HG03354 (cell line): ENCODE results near the gene MOCS3.
"Not testable (repeated sequence)": the region's sequence is repeated elsewhere in the genome, so short reads cannot be mapped to it uniquely, and the experiment has no call there.

ENCODE experiments used
- ATAC-seq: cut with Tn5 transposase; IDR thresholded peaks from one replicate; pipeline ENCODE4 v1.9.1; 2021; ENCODE audit warnings: mild to moderate bottlenecking; ENCODE audit not compliant: unreplicated experiment, poor library complexity, severe bottlenecking

The MOCS3 gene

DNA sequence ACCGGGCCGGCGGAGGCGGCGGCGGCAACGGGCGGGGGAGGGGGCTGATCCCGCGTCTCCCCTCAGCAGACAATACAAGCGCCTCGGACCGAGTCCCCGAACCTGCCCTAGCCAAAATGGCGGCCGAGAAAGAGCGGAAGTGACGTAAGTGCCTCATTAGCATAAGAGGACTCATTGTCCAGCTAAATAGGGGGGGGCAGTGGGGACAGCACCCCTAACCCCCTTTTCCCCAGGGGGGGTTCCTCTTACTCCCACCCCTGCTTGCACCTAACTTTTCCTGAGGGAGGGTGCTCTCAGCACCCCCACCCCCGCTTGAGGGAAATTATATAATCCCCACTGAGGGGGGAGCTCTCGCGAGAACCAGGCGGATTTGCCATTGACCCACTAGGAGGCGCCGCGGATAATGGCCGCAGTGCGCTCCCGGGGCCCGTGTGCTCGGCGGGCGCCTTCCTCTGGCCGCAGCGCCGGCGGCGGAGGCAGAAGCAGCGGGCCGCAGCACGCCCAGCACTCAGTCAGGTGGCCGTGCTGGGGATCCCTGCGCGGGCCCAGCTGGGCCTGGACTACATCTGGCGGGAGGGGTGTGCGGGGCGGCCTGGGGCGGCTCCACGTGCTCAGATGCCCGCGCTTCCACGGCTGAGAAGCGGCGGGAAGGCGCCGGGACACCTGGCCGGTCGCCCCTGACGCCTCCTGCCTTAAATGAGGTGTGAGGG, 27.2 kb upstream of the MOCS3 start, which contains the start of gene ADNP:
ADNP (minus strand) TSS at position 132 of the 710 bp plus-strand sequence. CDS start 27,441 bp downstream, outside the sequence.
- ATAC-seq, result peak; percentile 67

DNA sequence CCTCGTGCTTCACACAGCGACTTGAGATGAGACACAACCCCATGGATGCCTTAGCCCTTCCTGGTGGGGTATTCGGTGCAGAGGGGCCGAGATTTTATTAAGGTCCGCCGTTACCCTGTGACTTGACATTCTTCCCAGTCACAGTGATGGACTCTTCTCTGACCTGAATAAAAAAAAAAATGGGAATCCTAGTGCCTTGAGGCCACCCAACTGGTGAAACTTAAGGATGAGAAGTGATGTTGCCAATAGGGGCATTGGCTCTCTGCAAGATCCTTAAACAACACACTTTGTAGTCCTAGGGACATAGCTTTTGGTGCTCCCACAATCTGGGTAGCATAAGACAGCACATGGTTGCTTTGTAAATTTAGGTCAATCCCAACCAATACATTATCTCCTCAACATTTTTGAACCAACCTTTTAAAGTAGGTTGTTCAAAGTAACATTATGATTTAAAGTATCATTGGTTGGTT, 26.6 kb upstream of the MOCS3 start:
- ATAC-seq, result no peak

DNA sequence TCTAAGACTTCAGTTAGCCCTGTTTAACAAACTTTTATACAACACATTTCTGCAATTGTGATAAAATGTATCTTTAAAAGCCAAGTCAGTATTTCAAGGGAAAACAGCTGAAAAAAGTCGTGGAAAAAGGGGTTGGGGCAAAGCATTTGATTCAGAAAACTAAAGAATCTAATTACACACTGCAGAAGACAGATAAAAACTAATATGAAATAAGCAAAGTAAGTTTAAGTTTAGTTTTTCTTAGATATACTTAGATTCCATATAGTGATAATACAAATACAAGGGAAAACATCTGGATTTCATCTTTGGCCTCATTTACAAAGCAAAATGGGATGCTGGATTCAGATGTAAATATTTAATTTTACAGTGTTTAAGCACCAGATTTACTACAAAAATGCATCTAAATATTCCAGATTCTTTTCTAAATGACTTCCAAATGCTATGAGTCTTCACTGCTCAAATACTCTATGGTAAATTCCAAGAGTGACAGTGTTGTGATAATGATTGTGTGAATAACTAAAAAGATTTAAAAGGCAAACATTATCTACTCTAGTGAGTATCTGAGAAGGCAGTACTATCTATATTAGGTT, 25.8 kb upstream of the MOCS3 start:
- ATAC-seq, result no peak

- no peak for ATAC-seq
Observed at GRCh38 chr20:50933589-50933988, 25.0 kb upstream of the MOCS3 start.

- ATAC-seq, result no peak
Observed at GRCh38 chr20:50943069-50943468, 15.5 kb upstream of the MOCS3 start.

- no peak for ATAC-seq
Observed at GRCh38 chr20:50948132-50948785, 10.4 kb upstream of the MOCS3 start.

GRCh38 chr20:50953196-50953595, 5.4 kb upstream of the MOCS3 start:
- ATAC-seq, result no peak

DNA sequence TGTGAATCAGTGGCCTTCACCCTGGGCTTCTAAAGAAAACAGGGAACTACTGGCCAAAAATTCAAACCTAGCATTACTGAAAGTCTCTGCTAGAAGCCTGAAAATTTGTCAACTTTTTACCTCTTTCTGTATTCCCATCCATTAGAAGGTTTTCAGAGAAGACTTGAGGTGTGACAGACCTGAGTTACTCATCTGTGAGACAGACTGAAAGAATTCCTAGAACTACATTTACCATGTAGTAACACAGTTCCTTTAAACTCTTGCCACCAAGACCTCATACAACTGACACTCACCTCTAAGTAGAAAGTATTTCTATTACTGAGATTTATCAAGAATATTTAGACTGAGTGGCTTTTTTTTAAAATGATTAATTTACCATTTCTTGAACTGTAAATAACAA, 4.8 kb upstream of the MOCS3 start:
- no peak for ATAC-seq

DNA sequence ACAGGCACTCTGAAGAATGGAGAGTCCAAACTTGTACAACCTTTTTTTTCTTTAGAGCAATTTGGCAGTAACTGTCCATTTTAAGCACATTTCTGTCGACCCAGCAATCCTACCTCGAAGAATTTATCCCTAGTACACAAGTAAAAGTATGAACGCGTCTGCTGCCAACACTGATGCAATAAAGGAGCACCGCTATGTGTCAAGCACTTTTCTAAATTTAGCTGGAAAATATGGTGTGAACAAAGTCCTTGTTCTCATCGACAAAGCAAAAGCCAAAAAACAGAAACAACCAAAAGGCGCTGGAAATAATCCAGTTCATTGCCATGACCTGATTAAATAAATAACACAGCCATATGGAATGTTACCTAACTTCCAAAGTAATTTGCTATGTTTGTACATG, 1.3 kb upstream of the MOCS3 start:
- no peak for ATAC-seq

DNA sequence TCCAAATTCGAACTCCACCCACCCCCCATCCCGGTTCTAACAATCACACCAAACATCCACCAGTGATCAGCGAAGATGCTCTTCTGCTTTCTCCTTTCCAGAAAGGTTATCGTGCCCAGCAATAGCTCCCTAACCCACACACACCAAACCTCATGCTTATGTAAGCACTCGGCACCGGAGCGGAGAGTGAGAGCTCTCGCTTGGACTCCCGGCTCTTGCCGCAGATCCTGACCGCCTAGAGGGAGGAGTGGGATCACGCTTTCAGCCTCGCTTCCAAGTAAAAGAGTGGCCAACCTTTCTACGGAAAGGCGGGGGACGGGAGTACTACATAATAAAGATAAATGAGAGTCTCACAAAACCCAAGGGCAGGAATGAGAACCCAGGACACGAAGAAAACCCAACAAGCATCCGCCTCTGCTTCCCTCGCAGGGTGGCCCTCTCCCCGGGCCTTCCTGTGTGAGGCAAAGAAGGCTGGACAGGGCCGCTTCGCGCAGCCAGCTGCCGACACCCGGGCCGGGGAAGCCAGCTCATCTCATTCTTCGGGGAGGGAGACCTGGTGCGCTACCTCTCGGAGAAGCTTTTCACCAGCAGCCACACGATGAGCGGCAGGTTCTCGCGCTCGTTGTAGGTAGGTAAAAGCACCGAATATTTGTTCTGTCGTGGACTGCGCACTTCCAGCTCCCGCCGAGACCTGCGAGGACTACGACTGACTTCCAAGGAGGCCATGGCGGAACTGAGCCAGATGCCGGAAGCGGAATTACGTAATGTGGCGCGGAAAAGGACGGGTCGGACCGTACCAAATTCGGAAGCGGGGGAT, 612 bp upstream of the MOCS3 start, which contains the start of gene DPM1:
DPM1 (minus strand) TSS at position 735 of the 817 bp plus-strand sequence; CDS start at position 726, 9 bp downstream.
- ATAC-seq, result peak; percentile 81

DNA sequence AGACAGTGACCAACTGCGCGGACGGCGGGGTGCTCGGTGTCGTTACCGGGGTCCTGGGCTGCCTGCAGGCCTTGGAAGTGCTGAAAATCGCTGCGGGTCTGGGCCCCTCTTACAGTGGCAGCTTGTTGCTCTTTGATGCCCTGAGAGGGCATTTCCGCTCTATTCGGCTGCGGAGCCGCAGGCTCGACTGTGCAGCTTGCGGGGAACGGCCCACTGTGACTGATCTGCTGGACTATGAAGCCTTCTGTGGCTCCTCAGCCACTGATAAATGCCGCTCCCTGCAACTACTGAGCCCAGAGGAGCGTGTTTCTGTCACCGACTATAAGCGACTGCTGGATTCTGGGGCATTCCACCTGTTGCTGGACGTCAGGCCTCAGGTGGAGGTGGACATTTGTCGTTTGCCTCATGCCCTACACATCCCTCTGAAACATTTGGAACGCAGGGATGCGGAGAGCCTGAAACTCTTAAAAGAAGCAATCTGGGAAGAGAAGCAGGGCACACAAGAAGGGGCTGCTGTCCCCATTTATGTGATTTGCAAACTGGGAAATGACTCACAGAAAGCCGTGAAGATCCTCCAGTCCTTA, 1.0 kb downstream of the MOCS3 start:
- ATAC-seq, result no peak

- ATAC-seq, result no peak
Observed at GRCh38 chr20:50967586-50967985, 9.0 kb downstream of the MOCS3 start.

DNA sequence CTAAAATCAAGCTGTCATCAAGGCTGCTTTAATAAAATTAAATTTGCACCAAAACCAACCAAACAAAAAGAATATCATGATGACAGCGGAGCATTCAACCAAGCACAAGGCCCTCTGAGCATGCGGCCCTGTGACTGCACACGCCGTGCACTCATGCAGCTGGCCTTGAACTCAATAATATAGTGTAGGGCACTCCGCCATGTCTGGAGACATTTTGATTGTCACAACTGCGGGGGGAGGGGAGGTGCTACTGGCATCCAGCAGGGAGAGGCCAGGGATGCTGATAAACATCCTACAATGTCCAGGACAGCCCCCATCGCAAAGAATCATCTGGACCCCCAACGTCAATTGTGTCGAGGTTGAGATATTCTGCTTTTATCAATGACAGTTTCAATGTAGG, 9.7 kb downstream of the MOCS3 start:
- no peak for ATAC-seq

GRCh38 chr20:50969435-50969834, 10.8 kb downstream of the MOCS3 start:
- no peak for ATAC-seq

GRCh38 chr20:50969912-50970311, 11.3 kb downstream of the MOCS3 start:
- no peak for ATAC-seq

GRCh38 chr20:50975701-50976330, 17.2 kb downstream of the MOCS3 start:
- ATAC-seq, result no peak

DNA sequence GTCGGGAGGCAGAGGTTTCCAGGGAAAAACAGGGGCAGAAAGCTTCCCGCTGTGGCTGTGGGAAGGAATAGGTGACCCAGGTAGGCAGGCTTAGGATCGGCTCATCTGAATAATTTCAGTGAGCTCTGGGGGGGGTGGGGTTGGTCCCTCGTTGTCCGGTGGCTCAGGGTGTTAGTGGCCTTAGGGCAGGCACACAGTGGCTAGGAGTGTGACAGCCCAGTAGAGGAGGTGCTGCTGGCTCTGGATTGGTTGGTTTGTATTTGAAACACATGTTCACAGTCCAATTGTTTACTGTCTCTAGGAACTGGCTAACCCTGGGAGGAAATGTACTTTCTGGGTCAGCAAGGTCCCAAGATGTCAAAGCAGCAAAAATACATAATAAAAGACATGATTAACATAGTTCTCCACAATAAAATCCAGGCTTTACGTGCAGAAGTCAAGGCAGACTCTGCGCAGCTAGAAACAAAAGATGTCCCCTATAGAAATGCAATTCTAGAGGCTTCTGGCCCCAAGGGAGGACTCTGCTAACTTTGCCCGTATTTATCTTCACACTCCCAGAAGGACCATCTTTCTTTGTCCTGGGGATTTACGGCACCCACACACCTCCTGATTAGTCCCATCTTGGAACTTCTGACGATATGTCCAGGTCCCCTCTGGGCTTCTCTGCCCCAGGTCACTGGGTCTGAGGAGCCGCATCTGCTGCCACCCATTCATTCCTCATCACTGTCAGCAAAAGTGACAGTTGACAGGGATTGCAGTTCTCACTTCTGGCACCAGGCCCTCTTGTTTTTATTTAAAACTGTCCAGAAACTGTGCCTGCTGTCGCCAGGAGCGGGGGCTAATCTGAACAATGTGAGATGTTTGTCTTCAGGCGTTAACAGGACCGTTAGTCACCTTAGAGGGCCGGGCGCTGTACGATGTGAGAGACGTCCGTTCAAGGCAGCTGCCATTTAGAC, 18.7 kb downstream of the MOCS3 start:
- ATAC-seq, result no peak

- not testable (repeated sequence) for ATAC-seq
Observed at GRCh38 chr20:50978533-50978932, 19.9 kb downstream of the MOCS3 start.
